NCI-H1930 (cell line): ENCODE results near the gene RPRML.
A peak's percentile ranks its signal among the peaks of the same experiment; 100 is the strongest.
"Not testable (repeated sequence)": the region's sequence is repeated elsewhere in the genome, so short reads cannot be mapped to it uniquely, and the experiment has no call there.

Experiments
- DNase-seq, 2 experiments: peaks; one replicate each; lab custom pipeline; 2025; lab: John Stamatoyannopoulos, UW

The RPRML gene

GRCh38 chr17:46979147-46979863 lies at the start of gene RPRML:
TSS of gene RPRML (minus strand) at chr17:46979253. CDS start at chr17:46979007, 246 bp downstream.
- DNase-seq, result peak; percentile 35 to 61

- not testable (repeated sequence) for DNase-seq
Measured at GRCh38 chr17:47016966-47017365, 37.9 kb upstream of the RPRML start.

GRCh38 chr17:47013341-47013740 lies 34.3 kb upstream of the RPRML start:
- no peak for DNase-seq

GRCh38 chr17:47012457-47012856 lies 33.4 kb upstream of the RPRML start:
- no peak for DNase-seq

- no peak for DNase-seq
Measured at GRCh38 chr17:47009759-47010594, 30.9 kb upstream of the RPRML start.

GRCh38 chr17:47004906-47005305 lies 25.9 kb upstream of the RPRML start:
- DNase-seq, result no peak

GRCh38 chr17:47003864-47004263 lies 24.8 kb upstream of the RPRML start:
- not testable (repeated sequence) for DNase-seq

GRCh38 chr17:46995841-46996571 lies 17.0 kb upstream of the RPRML start:
- DNase-seq, result no peak

GRCh38 chr17:46994993-46995392 lies 15.9 kb upstream of the RPRML start:
- no peak for DNase-seq

GRCh38 chr17:46991617-46992016 lies 12.6 kb upstream of the RPRML start:
- DNase-seq, result no peak

- DNase-seq, result no peak
Measured at GRCh38 chr17:46989637-46990431, 10.8 kb upstream of the RPRML start.

- DNase-seq, result not testable (repeated sequence)
Measured at GRCh38 chr17:46987927-46988326, 8.9 kb upstream of the RPRML start.

GRCh38 chr17:46986366-46986765 lies 7.3 kb upstream of the RPRML start:
- DNase-seq, result no peak

- no peak for DNase-seq
Measured at GRCh38 chr17:46984892-46985291, 5.8 kb upstream of the RPRML start.

GRCh38 chr17:46984341-46984740 lies 5.3 kb upstream of the RPRML start:
- no peak for DNase-seq

- DNase-seq, result no peak
Measured at GRCh38 chr17:46983782-46984181, 4.7 kb upstream of the RPRML start.

- DNase-seq, result no peak
Measured at GRCh38 chr17:46982577-46982976, 3.5 kb upstream of the RPRML start.

- DNase-seq, result no peak
Measured at GRCh38 chr17:46978489-46979146, 435 bp downstream of the RPRML start.

- no peak for DNase-seq
Measured at GRCh38 chr17:46977750-46978488, 1.1 kb downstream of the RPRML start.

GRCh38 chr17:46977348-46977747 lies 1.7 kb downstream of the RPRML start:
- peak; percentile 28 to 45 for DNase-seq
